LNCaP clone FGC (cell line): ENCODE results near the gene PHLPP1.

Source experiments
- DNase-seq: peaks from one replicate; pipeline ENCODE4 v3.0.0-alpha.2; 2011; ENCODE audit warnings: low read depth
- H3K4me3 ChIP-seq: 2 replicates; pipeline ENCODE4 v1.5.1; 2011; ENCODE audit warnings: mild to moderate bottlenecking, low read depth, low read length, control low read depth
- CTCF ChIP-seq: IDR thresholded peaks from 2 replicates; pipeline ENCODE4 v1.5.1; 2012; ENCODE audit warnings: mild to moderate bottlenecking; ENCODE audit not compliant: control insufficient read depth, insufficient read depth; ENCODE audit errors: extremely low read depth

Gene PHLPP1

GRCh38 chr18:62998443-62998842 lies 283.1 kb downstream of the PHLPP1 start:
- H3K4me3 ChIP-seq: no peak overlapping the region
- no peak for DNase-seq
- TF ChIP-seq CTCF: no peak

GRCh38 chr18:62999392-62999791 lies 284.1 kb downstream of the PHLPP1 start:
- no peak for DNase-seq
- TF ChIP-seq CTCF: no peak
- no peak overlapping the region for H3K4me3 ChIP-seq

- no peak for DNase-seq
- no peak overlapping the region for H3K4me3 ChIP-seq
- TF ChIP-seq CTCF: no peak
Observed at GRCh38 chr18:62999921-63000320, 284.6 kb downstream of the PHLPP1 start.

GRCh38 chr18:63000839-63001238 lies 285.5 kb downstream of the PHLPP1 start:
- no peak overlapping the region for H3K4me3 ChIP-seq
- no peak for TF ChIP-seq CTCF
- DNase-seq: no peak

- no peak overlapping the region for H3K4me3 ChIP-seq
- no peak for DNase-seq
- TF ChIP-seq CTCF: no peak
Observed at GRCh38 chr18:63001861-63002260, 286.5 kb downstream of the PHLPP1 start.

GRCh38 chr18:63002305-63002704 lies 287.0 kb downstream of the PHLPP1 start:
- no peak overlapping the region for H3K4me3 ChIP-seq
- DNase-seq: no peak
- TF ChIP-seq CTCF: no peak

GRCh38 chr18:63002803-63003445 lies 287.6 kb downstream of the PHLPP1 start:
- no peak for DNase-seq
- no peak for TF ChIP-seq CTCF
- H3K4me3 ChIP-seq: no peak overlapping the region
